ENCODE measurements around the gene NDP.
"Not testable (repeated sequence)": the region's sequence is repeated elsewhere in the genome, so short reads cannot be mapped to it uniquely, and the experiment has no call there.

Gene NDP

DNA sequence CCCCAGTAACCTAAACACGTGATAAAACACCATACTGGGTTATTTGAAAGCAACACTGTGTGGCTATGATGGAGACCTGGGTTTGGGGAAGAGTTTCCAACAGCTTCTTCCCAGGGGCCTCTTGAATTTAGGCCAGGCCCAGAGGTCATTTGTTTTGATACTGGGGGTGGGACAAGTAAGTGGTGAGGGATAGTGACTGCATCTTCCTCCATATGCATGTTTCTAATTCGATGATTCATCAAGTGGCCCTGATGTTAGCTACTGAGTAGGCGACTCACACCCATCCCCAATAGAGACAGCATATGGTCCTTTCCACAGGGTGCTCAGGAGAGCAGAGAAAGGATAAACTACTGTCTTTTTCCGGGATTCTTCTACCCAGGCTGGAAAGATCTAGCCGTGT lies 2.7 kb downstream of the NDP start:
- no peak for DNase-seq (ENCODE audit: low spot score)

- DNase-seq (ENCODE audit: low spot score), result peak; percentile 38
Observed at GRCh38 chrX:43969504-43970501, 3.4 kb downstream of the NDP start.

- DNase-seq (ENCODE audit: low spot score), result peak; percentile 57
Observed at GRCh38 chrX:43968359-43968781, 4.8 kb downstream of the NDP start.

DNA sequence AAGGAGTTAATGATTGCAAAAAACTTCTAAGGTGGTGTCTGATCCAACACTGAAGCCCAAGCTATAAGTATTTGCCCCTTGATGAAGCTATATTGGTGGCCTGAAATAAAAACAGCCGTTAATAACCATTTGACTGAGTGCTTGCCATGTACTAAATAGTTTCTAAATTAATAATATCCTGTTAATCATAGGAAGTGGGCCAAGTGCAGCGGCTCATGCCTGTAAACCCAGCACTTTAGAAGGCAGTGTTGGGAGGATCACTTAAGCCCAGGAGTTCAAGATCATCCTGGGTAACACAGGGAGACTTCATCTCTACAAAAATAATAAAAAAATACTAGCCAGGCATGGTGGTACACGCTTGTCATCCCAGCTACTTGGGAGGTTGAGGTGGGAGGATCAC lies 8.3 kb downstream of the NDP start:
- DNase-seq (ENCODE audit: low spot score), result no peak

DNA sequence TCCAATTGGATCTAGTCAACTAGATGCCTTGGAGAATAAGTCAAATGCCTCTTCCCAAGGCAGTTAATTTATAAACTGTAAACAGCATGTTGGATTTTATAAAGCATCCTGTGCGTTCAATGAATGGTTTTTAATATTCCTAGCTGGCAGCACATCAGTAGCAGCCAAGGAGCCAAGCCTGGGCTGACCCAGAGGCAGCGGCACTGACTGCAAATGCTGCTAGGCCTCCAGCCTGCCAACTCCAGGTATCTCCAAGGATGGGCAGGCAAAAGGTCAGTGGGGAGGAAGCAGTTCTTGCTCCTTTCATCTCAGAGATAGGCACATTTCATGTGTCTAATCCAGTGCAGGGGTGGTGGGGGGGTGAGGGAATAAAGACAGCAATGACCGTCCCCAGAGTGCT lies 9.5 kb downstream of the NDP start:
- no peak for DNase-seq (ENCODE audit: low spot score)

DNA sequence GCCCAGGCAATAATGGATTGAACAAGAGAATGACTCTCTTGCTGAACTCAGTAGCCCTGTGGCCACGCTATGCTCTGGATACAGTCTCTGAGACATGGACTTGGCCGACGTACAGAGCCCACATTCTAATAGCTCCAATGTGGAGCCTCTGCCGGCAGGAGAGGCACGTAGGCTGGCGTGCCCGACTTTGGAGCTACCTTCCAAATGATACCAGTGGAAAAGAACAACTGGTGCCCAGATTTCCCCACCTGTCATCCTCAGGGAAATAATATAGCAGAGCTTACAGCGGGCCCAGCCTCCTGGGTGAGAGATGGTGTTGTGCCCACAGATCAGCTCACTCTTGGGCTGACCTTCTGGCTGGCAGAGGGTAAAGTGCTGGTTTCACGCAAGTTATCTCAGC lies 10.6 kb downstream of the NDP start:
- DNase-seq (ENCODE audit: low spot score), result no peak

GRCh38 chrX:43961699-43962098 lies 11.5 kb downstream of the NDP start:
- no peak for DNase-seq (ENCODE audit: low spot score)

DNA sequence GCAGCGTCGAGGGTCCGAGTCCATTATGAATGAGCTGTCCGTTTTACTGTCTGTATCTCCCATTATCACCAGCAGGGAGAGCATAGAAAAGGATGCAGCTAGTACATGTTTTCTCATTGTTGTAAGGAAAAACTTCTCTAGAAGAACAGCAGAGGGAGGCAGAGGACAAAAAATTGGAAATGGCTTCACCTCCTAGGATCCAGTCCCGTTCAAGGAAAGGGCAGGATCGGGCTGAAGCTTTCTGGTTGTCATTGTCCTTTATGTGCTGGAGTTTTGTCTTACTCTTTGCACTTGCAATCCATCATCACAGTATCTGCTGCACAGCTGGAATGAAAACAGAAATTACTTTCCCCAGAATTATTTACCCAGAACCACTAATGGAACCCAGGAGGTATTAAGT lies 14.7 kb downstream of the NDP start:
- peak; percentile 79 for DNase-seq (ENCODE audit: low spot score)

GRCh38 chrX:43956034-43956433 lies 17.2 kb downstream of the NDP start:
- no peak for DNase-seq (ENCODE audit: low spot score)

DNA sequence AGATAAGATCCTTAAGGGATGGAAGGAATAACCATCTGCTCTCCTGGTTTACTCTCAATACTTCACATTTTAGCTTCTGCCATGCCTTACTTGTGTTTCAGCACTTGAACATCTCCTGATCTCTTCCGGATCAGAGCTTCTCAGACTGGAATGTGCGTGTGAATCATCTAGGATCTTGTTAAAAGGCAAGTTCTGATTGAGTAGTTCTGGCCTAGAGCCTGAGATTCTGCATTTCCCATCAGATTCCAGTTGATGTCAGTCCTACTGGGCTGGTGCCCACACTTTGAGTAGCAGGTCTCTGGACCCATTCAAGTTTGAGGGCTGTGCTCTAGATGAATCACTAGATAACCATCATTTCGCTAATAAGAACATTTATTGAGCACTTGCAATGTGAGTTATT lies 20.0 kb downstream of the NDP start:
- no peak for DNase-seq (ENCODE audit: low spot score)

DNA sequence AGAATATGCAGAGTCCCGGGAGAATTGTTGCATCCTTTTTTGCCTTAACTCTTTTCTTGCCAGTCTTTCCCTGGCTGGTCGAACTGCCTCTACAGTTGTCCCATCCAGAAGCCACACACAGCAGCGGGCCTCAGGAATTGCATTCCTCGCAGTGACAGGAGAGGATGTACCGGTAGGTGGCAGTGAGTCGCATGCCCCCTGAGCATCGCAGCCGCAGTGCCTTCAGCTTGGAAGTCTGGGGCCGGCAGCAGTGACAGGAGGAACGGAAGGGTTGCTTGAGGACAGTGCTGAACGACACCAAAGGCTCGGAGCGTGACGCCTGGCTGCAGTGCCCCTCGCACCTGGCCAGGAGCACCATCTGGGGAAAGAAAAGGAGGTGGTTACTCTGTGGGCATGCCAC lies 23.5 kb downstream of the NDP start:
- peak; percentile 60 for DNase-seq (ENCODE audit: low spot score)

DNA sequence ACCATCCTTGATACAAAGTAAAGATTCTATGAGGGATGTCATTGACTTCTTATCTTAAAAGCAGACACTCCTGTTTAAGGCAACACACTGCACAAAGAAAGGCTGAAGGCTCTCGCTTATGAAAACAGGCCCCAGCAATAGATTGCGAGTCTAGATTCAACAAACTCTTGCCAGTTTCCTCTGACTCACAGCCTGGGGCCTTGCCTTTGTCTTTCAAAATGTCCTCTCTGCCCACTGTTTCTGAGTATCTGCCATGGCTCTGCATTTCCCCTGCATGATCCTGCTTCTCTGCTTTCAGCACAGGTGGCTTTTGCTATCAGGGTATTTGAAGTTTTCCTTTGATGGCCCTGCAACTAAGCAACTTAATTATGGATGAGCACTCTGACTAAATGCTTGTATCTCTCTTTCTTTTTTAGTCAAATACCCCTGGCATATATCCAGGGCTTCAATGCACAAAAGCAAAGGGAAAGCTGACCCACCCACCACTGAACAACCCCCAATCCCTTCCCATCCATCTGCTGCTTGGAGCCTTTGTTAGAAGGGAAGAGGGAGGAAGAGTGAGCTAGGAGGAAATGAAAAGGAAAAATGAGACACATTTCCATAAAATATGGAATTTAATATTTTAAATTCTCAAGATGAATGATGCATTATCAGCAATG lies 32.2 kb downstream of the NDP start:
- no peak for DNase-seq (ENCODE audit: low spot score)

DNA sequence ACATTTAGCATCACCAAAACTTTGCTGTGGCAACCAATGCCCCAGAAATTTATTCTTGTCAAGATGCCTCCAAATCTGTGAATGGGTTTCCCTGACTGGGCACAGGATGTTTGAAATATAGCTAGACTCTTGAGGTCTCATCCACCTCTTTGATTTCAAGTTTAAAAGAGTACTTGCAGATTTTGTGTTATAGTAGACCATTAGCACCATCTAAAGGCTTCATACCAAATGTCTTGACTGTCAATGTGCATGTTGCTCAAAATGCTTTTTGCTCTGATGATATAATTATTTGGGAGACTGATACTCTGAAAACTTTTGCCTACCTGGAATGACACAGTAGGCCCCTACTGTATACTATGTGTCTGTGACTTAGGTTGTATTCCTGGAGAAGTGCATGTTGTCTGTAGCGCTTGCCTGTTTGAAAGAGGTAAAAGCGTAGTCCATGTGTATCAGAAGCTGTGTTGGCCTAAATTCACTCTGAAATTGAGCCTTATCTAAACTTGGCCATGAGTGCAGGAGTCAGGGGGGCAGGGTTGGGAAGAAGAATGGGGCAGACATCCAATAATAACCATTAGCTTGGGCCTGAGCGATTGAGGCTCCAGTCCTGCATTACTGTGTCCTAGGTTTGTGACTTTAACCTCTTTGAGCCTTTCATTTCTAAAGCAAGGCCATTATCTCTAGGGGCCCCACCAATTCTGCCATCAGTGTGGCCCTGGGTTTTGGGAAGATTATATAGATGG lies 33.8 kb downstream of the NDP start:
- no peak for DNase-seq (ENCODE audit: low spot score)

GRCh38 chrX:43922032-43922431 lies 51.2 kb downstream of the NDP start:
- not testable (repeated sequence) for DNase-seq (ENCODE audit: low spot score)

DNA sequence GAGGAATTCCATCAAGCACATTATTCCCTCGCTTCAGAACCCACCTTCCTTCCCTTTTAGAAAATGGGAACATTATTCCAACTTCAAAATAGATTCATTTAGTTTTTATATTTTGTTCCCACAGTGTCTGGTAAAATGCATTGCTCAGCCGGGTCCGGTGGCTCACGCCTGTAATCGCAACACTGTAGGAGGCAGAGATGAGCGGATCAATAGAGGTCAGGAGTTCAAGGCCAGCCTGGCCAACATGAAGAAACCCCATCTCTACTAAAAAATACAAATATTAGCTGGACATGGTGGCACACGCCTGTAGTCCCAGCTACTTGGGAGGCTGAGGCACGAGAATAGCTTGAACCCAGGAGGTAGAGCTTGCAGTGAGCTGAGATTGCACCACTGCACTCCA lies 62.4 kb downstream of the NDP start:
- DNase-seq (ENCODE audit: low spot score), result not testable (repeated sequence)

DNA sequence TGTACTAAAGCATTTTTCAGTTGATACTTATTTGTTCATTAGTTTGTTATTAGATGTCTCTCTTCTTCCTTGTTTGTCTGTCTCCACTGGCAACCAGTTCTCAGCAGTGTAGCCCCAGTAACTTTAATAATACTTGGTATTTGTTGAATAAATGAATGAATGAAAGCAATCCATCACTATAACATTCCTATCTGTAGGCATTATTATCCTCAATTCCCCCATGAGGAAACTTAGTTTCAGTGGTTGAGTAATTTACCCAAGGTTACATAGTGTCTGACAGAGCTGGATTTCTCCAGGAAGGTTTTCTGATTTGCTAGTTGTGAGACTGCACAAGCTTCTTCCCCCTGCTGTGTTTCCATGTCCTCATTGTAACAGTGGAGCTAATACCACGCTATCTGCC lies 63.2 kb downstream of the NDP start:
- no peak for DNase-seq (ENCODE audit: low spot score)

- no peak for DNase-seq (ENCODE audit: low spot score)
Observed at GRCh38 chrX:43909141-43909540, 64.0 kb downstream of the NDP start.

GRCh38 chrX:43899878-43900815 lies 73.0 kb downstream of the NDP start:
- DNase-seq (ENCODE audit: low spot score), result peak; percentile 50

Measured in putamen (tissue), 1 donor.